HG03378 (cell line): Measurements from ENCODE around the gene NPB.

Source experiments
- ATAC-seq: cut with Tn5 transposase; IDR thresholded peaks from one replicate; pipeline ENCODE4 v1.9.1; 2021; ENCODE audit warnings: mild to moderate bottlenecking, moderate library complexity; ENCODE audit not compliant: unreplicated experiment

The NPB gene

GRCh38 chr17:81924557-81925532 is 22.8 kb downstream of the NPB start:
- ATAC-seq, result no peak

- no peak for ATAC-seq
Observed at GRCh38 chr17:81925860-81926450, 23.9 kb downstream of the NPB start.

- no peak for ATAC-seq
Observed at GRCh38 chr17:81926451-81927151, 24.6 kb downstream of the NPB start.

GRCh38 chr17:81927152-81927652 is 25.2 kb downstream of the NPB start:
- ATAC-seq, result no peak

DNA sequence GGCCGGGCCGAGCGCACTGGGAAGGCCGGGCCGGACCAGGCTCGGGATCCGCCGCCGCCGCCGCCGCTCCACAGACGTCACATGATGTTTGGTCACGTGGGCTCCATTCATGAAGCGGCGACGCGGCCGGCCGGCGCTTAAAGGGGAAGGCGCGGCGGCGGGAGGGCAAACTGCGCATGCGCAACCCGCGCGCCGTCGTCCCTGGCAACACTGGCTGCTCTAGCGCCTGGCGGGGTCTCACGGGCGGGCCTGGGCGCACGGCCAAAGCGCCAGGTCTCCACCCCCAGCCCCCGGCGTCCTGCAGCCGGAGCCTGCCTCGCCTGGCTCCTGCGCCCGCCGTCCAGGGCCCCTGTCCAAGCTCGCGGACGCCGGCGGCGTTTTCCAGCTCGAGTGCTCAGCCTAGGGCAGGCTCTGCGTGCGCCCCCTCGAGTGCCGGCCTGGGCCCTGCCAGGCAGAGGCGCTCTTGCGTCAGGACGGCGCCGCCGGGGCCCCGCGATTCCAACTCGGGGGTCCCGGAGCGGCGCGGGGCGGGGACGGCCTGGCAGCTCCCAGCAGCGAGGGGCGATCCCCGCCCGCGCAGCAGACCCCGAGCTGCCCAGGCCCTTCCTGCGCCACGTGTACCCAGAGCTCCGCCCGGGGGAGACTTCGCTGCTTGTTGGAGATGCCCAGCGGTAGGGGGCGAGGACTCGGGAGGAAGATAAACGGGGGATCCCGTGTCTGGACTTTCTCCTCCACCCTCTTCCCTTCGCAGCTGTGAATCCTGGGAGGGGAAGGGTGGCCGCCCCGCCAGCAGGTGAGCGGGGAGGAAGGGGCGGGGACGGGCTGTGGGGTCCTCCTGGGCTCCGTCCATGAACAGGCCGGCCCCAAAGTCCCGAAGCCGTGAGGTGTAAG is 25.9 kb downstream of the NPB start, which contains the start of gene MAFG:
MAFG (minus strand) TSS at position 83 of the 891 bp plus-strand sequence. CDS start 4,550 bp downstream, outside the sequence.
- ATAC-seq, result peak; percentile 49

- ATAC-seq, result no peak
Observed at GRCh38 chr17:81928544-81929252, 26.7 kb downstream of the NPB start.

GRCh38 chr17:81929253-81930141 is 27.5 kb downstream of the NPB start:
- no peak for ATAC-seq

DNA sequence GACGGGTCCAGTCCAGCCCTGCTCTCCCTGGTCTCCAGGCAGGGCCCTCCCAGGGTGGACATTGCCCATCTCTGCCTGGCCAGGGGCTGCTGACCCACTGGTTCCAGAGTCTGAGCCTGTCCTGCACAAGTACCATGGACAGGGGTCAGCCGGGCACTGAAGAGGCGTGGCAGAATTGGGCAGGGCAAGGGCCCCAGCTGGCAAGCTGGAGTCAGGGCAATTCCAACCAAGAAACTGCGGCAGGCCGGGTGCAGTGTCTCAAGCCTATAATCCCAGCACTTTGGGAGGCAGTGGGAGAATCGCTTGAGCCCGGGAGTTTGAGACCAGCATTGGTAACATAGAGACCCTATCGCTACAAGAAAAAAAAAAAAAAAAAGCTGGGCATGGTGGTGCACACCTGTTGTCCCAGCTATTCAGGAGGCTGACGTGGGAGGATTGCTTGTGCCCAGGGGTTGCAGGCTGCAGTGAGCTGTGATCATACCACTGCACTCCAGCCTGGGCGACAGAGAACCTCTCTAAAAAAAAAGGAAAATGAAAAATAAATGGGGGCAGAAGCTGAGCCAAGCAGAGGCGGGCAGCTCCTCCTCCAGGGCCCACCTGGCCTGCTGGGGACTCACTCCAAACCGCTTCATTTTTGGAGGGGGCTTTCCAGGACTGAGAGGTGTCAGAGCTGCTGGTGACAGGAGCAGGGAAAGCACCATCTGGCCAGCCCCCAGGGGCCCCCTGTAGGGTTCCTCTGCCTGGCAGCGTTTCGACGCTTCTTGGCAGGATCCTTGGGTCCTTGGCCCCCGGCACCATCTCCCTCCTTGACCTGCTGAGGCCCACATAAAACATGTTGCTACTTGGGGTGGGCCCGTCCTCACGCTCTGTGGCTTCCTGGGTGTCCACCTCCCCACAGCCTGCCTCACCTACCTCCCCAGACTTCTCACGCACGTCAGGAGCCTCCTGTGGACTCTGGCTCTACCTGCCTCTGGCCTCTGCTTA is 28.4 kb downstream of the NPB start:
- ATAC-seq, result no peak

GRCh38 chr17:81931189-81931556 is 29.1 kb downstream of the NPB start:
- ATAC-seq, result no peak

GRCh38 chr17:81931557-81932332 is 29.7 kb downstream of the NPB start:
- ATAC-seq, result no peak

GRCh38 chr17:81932333-81932983 is 30.4 kb downstream of the NPB start:
- ATAC-seq, result no peak

DNA sequence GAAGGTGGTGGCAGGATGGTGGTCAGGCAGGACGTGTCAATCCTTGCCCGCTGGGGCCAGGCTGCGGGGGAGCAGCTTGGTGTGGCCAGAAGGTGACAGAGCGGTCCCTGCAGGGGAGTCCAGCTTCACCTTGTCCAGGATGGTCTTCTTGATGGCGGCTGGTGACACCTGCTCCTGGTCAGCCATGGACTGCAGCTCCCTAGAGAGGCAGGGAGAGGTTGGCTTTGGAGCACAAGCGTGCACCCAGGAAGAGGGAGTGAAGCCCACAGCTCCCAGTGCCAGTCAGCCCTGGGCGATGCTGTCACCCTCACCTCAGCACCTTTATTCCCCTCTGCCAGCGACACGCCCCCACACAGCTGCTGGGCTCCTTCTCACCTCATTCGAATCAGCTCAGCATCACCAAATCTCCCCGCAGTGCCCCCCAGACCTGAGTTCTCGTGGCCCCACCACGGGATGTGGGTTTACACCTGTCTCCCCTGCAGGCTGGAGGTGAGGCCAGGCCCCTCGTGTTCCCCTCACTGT is 31.2 kb downstream of the NPB start:
- ATAC-seq, result no peak

- ATAC-seq, result no peak
Observed at GRCh38 chr17:81934098-81934757, 32.2 kb downstream of the NPB start.

GRCh38 chr17:81934850-81935708 is 33.0 kb downstream of the NPB start:
- ATAC-seq, result no peak

GRCh38 chr17:81935709-81936084 is 33.7 kb downstream of the NPB start:
- no peak for ATAC-seq
